BE2C (cell line): ENCODE results near the gene RIC8A.

ENCODE experiments used
- DNase-seq: peaks from one replicate; pipeline ENCODE4 v3.0.0-alpha.2; 2020
- H3K27me3 ChIP-seq: fragments of 250-450 bp; sonication (Bioruptor Pico); 2 replicates; pipeline ENCODE4 v1.5.1; 2020; ENCODE audit warnings: mild to moderate bottlenecking
- H3K36me3 ChIP-seq: fragments of 250-450 bp; sonication (Bioruptor Pico); 2 replicates; pipeline ENCODE4 v1.5.1; 2020; ENCODE audit warnings: mild to moderate bottlenecking
- H3K4me1 ChIP-seq: fragments of 250-450 bp; sonication (Bioruptor Pico); 2 replicates; pipeline ENCODE4 v1.5.1; 2020
- H3K4me3 ChIP-seq: 2 replicates; pipeline ENCODE4 v1.5.1; 2011; ENCODE audit warnings: low read depth, low read length
- H3K9me3 ChIP-seq: fragments of 250-450 bp; sonication (Bioruptor Pico); 2 replicates; pipeline ENCODE4 v1.5.1; 2020
- TF ChIP-seq, protein P1 (sequence below): IDR thresholded peaks from 2 replicates; pipeline ENCODE4 v1.5.1; 2012; ENCODE audit warnings: mild to moderate bottlenecking, low read depth, low read length

The RIC8A gene

DNA sequence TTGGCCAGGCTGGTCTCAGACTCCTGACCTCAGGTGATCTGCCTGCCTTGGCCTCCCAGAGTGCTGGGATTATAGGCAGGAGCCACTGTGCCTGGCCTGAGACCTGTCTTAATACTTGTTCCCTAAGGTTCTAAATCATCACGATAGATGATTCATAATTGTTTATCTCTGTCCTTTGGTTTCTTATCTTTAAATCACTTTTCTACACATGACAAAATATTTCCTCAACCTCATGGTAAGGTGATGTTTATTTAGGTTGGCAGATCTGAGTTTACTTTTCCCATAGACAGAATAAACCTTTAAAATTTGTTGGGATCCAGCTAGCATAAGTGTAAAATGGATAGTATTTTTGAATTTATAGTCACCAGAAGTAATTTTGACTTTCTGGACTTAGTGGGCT lies 32.8 kb downstream of the RIC8A start:
- TF ChIP-seq, protein P1, sequence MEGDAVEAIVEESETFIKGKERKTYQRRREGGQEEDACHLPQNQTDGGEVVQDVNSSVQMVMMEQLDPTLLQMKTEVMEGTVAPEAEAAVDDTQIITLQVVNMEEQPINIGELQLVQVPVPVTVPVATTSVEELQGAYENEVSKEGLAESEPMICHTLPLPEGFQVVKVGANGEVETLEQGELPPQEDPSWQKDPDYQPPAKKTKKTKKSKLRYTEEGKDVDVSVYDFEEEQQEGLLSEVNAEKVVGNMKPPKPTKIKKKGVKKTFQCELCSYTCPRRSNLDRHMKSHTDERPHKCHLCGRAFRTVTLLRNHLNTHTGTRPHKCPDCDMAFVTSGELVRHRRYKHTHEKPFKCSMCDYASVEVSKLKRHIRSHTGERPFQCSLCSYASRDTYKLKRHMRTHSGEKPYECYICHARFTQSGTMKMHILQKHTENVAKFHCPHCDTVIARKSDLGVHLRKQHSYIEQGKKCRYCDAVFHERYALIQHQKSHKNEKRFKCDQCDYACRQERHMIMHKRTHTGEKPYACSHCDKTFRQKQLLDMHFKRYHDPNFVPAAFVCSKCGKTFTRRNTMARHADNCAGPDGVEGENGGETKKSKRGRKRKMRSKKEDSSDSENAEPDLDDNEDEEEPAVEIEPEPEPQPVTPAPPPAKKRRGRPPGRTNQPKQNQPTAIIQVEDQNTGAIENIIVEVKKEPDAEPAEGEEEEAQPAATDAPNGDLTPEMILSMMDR: no peak
- Histone ChIP-seq H3K4me1 (no peaks in the 10 kb centered on the region), H3K27me3 (no peaks in the 10 kb centered on the region), H3K9me3 (no peaks in the 10 kb centered on the region), H3K4me3 (no peak overlapping the region), H3K36me3 (peaks cover 10% of the 10 kb centered on the region)
- DNase-seq: no peak

DNA sequence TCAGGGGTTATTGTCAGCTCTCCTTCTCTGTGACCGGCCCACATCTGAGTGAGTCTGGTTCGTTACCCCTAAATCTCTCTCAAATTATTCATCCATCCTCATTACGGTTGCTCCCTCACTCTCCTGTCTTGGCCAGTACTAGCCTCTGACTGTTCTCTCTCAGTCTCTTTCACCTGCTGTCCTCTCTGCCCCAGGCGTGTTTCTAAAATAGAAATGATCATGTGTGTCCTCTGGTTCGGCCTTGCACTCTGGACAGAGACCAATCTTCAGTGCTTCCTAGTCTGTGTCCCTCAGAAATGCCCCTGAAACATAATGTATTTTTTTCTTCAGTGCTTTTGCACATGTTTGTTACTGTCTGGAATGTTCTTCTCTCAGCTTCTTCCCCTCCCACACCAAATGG lies 34.1 kb downstream of the RIC8A start:
- TF ChIP-seq, protein P1: no peak
- no peaks in the 10 kb centered on the region for H3K4me1 ChIP-seq
- H3K9me3 ChIP-seq: no peaks in the 10 kb centered on the region
- no peak for DNase-seq
- H3K4me3 ChIP-seq: no peak overlapping the region
- H3K27me3 ChIP-seq: no peaks in the 10 kb centered on the region
- peaks cover 12% of the 10 kb centered on the region for H3K36me3 ChIP-seq

DNA sequence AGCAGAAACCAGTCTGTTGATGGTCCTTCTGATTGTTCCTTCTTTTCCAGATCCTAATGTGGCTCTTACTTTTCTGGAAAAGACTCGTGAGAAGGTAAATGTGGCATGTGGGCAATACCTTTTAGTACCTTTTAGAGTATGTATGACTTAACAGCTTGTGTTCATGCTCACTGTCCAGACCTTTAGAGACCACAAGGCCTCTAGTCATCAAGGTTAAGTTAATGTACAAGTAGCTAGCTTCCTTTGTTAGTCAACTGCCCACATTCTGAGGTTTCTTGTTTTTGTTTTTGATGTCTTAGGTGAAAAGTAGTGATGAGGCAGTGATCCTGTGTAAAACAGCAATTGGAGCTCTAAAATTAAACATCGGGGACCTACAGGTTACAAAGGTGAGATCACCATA lies 36.9 kb downstream of the RIC8A start:
- Histone ChIP-seq H3K9me3 (no peaks in the 10 kb centered on the region), H3K27me3 (no peaks in the 10 kb centered on the region), H3K4me3 (no peak overlapping the region), H3K4me1 (no peaks in the 10 kb centered on the region), H3K36me3 (peaks cover 20% of the 10 kb centered on the region)
- DNase-seq: no peak
- TF ChIP-seq, protein P1: no peak

DNA sequence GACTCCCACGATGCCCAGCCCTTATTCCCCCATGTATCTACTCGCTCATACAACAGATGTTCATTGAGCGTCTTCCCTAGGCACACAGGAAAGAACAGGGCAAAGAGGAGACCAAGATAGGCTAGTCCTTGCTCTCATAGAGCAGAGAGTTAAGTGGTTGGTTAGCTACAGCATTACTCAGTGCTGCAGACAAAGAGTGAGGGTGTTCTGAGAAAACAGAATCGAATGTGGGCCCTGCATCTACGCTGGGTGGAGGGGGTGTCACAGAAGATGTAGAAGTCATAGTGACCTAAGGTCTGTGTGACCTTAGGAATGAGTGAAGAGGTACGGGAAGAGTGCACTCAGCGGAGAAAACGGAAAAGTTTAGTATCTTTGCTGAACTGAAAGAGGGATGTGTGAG lies 41.6 kb downstream of the RIC8A start:
- H3K9me3 ChIP-seq: no peaks in the 10 kb centered on the region
- no peak overlapping the region for H3K4me3 ChIP-seq
- H3K27me3 ChIP-seq: no peaks in the 10 kb centered on the region
- no peak for DNase-seq
- H3K4me1 ChIP-seq: no peaks in the 10 kb centered on the region
- H3K36me3 ChIP-seq: peaks cover 23% of the 10 kb centered on the region
- TF ChIP-seq, protein P1: no peak

DNA sequence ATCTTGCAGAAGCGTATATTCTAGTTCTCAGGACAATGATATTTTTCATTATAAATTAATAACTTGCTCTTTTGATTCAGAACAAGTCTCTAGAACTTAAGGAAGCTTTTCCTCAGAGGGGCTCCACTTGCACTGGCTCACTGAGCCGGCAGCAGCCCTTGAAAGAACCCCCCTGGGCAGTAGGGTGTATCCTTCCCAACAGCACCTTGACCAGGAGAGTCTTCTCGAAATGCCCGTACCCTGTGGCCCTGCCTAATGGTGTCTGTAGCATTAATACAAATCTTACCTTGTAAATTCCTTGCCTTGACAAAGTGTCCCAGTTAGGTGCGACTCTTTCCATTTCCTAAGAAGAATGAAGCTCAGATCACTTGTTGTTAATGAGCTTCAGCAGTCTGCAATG lies 42.8 kb downstream of the RIC8A start:
- Histone ChIP-seq H3K4me3 (no peak overlapping the region), H3K9me3 (no peaks in the 10 kb centered on the region)

DNA sequence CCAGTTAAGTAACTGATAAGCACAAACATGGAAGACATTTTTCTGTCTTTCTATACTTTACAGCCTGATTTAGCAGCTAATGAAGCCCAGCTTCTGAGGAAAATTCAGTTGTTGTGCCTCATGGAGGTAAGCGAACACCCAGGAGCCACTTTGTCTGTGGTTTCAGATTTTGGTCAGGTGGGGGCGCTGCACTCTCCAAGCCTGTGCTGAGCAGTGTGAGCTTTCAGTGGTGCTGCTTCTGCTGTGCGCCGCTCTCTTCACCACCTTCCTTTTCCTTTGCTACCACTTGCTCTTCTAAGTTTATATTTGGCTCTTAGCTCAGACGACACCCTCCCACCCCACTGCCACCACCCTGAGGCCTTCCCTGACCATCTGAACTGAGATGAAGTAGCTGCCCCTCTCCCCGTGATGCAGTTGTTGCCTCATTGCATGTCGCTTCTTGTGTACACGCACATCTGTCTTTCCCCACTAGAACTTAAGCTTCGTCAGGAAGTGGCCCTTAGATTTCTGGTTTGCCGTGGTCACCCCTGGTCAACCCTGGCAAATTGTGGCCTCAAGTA lies 43.3 kb downstream of the RIC8A start:
- TF ChIP-seq, protein P1: peak; percentile 55
- no peaks in the 10 kb centered on the region for H3K9me3 ChIP-seq
- no peaks in the 10 kb centered on the region for H3K4me1 ChIP-seq
- H3K36me3 ChIP-seq: peaks cover 15% of the 10 kb centered on the region
- no peaks in the 10 kb centered on the region for H3K27me3 ChIP-seq
- DNase-seq: peak; percentile 33
- no peak overlapping the region for H3K4me3 ChIP-seq

More for the DNA sequence above, 42.8 kb downstream of the RIC8A start:
- Histone ChIP-seq H3K27me3 (no peaks in the 10 kb centered on the region), H3K4me1 (no peaks in the 10 kb centered on the region), H3K36me3 (peaks cover 17% of the 10 kb centered on the region)
- no peak for DNase-seq
- TF ChIP-seq, protein P1: no peak
